ENCODE results near the gene PANX2. TPM values are rescaled to one million over a fixed set of nuclear protein-coding genes. Genes with fewer than 3 reads are reported as not detected.
A peak's percentile ranks its signal among the peaks of the same experiment; 100 is the strongest.

Gene PANX2
- total RNA-seq, 1 experiment from 2014 or later: 1.1 TPM

GRCh38 chr22:50183141-50183971 is 12.8 kb downstream of the PANX2 start:
- no peak for DNase-seq (ENCODE audit: low spot score)

- DNase-seq (ENCODE audit: low spot score): peak; percentile 64
Measured at GRCh38 chr22:50184004-50184901, 13.7 kb downstream of the PANX2 start.

GRCh38 chr22:50184902-50185374 is 14.4 kb downstream of the PANX2 start:
- no peak for DNase-seq (ENCODE audit: low spot score)

DNA sequence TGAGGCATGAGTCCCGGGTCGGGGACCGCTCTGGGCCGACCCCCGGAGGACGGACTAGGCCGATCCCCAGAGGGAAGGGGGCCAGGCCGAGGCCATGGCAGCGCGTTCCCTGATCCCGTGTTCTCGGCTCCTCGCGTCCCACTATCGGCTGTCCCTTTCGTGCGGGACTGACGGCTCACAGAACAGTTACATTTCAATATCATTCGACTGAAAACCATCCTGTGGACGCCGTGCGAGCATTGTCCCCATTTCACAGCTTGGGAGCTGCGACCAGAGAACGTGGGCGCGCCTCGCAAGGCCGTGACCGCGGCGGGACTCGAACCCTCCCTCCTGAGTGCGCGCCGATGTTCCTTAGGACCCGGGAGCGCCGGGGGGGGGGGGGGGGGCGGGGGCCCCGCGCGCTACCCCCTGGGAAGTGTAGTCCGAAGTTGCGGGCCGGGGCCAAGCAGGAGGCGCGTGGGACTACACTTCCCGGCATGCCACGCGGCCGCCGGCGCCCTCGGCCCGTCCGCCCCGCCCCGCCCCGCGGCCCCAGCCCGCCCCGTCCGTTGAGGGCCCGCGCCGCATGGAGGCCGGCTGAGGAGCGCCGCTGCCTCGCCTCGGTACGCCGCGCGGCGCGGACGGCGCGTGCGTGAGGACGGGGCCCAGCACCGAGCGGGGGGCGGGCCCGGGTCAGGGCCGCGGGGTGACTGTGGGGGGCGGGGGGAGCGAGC is 15.0 kb downstream of the PANX2 start, which contains the start of gene TRABD:
Gene TRABD, plus strand, starts transcription at position 539 of the 713 bp plus-strand sequence. CDS start 7,148 bp downstream, outside the sequence.
- peak; percentile 70 for DNase-seq (ENCODE audit: low spot score)

GRCh38 chr22:50186181-50186714 is 15.7 kb downstream of the PANX2 start:
- DNase-seq (ENCODE audit: low spot score): no peak

DNA sequence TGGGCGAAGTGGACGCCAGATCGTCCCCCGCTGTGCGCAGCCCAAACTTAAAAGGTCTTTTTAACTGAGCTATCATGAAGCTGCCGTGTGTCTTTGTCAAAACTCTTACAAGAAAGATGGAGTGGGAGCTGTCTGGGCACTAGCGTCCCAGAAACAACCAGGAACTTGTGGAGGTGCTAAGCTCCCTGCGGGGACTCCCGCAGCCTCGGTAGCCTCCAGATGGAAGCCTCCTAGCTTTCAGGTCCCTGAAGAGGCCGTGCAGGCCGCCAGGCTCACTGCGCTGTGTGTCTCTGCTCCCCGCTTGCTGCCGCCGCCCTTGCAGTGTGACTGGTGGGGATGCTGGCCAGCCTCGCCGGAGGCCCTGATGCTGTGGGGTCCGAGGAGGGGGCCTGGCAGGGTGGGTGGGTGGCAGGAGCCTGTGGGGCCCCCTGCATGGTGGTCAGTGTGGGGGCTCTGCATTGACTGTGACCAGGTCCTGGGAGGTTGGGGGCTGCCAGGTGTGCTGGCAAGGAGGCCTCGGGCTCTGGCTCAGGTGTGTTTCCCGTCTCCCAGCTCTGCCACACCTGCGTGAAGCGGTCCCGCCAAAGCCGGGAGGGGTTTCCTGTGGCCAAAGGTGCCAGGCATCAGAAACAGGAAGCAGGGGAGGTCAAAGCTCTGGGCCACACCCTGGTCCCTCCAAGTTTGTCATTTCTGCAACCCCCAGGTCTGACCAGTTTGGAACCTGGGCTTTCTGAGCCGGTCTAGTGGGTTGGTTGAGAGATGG is 16.4 kb downstream of the PANX2 start:
- no peak for DNase-seq (ENCODE audit: low spot score)

GRCh38 chr22:50188356-50188755 is 17.8 kb downstream of the PANX2 start:
- DNase-seq (ENCODE audit: low spot score): no peak

DNA sequence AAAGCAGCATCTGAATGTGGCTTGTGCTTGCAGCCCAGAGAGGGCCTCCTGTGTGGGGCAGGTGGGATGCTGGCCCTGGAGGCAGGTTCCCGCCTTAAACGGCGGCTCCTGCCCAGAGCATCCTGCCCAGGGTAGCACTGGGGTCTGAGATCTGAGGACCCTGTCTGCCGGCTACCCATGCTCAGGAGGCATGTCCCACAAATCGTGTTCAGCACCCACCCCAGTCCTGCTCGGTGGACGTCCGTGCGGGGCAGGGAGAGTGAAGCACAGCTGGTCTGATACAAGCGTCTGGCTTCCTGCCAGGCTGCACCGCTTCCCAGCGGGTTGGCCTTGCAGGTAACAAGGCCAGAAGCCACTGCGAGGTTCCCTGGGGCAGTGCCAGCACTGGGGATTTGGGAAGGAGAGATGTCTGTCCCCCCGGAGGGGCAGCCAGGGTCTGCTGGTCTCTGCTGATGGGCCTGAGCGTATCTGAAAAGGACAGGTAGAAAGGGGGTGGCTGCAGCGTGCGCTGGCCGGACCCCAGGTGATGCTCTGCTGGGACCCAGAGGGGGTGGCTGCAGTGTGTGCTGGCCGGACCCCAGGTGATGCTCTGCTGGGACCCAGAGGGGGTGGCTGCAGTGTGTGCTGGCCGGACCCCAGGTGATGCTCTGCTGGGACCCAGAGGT is 18.8 kb downstream of the PANX2 start:
- DNase-seq (ENCODE audit: low spot score): peak; percentile 55

- DNase-seq (ENCODE audit: low spot score): no peak
Measured at GRCh38 chr22:50189849-50190181, 19.3 kb downstream of the PANX2 start.

GRCh38 chr22:50190182-50190940 is 19.8 kb downstream of the PANX2 start:
- peak; percentile 84 for DNase-seq (ENCODE audit: low spot score)

GRCh38 chr22:50190941-50191741 is 20.6 kb downstream of the PANX2 start:
- DNase-seq (ENCODE audit: low spot score): no peak

DNA sequence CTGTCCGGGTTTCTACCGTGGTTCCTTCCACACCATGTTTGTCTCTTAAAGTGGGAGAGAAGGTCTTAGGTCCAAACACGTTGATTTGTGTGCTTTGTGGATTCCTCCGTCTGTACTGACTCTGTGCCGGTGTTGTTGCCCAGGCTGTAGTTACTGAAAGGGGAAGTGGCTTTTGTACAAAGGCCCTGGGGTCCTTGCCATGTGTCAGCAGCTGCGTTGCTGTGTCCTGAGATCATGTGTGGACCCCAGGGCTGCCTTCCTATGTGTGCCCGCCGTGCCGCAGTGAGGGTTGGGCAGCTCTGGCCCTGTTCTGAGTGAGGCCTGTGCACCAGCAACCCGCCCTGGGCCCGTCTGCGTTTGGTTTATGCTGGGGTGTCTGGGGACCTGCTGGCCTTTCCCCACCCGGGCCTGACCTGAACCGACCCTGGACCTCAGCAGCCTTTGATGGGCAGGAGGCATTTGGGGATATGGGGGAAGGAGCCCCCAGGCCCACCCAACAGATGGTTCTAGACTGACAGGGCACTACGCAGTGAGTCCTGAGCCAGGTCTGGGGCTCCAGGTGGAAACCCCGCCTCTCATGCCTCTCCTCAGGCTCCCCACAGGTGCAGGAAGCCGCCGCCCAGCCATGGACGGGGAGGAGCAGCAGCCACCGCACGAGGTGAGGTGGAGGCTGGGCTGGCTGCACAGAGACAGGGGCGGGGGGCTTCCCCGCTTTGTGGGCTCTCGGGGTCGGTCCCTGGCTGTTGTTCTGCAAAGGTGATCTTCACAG is 22.1 kb downstream of the PANX2 start:
- no peak for DNase-seq (ENCODE audit: low spot score)

DNA sequence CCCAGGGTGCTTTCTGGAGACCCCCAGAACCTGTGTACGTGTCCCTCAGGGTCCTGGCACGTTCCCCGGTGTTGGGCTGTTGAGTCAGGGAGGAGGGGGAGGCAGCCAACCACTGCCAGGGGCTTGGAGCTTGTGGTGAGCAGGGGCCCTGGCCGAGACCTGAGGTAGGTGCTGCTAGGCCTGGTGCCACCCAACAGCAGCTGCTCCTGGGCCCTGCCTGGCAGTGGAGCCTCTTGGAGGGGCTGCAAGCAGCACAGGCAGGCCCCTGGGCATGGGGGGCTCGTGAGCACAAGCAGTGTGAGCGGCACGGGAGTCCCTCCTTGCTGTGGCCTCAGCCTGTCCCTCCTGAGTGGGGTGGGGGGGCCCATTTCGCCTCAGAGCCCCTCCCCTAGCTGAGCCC is 23.1 kb downstream of the PANX2 start:
- no peak for DNase-seq (ENCODE audit: low spot score)

DNA sequence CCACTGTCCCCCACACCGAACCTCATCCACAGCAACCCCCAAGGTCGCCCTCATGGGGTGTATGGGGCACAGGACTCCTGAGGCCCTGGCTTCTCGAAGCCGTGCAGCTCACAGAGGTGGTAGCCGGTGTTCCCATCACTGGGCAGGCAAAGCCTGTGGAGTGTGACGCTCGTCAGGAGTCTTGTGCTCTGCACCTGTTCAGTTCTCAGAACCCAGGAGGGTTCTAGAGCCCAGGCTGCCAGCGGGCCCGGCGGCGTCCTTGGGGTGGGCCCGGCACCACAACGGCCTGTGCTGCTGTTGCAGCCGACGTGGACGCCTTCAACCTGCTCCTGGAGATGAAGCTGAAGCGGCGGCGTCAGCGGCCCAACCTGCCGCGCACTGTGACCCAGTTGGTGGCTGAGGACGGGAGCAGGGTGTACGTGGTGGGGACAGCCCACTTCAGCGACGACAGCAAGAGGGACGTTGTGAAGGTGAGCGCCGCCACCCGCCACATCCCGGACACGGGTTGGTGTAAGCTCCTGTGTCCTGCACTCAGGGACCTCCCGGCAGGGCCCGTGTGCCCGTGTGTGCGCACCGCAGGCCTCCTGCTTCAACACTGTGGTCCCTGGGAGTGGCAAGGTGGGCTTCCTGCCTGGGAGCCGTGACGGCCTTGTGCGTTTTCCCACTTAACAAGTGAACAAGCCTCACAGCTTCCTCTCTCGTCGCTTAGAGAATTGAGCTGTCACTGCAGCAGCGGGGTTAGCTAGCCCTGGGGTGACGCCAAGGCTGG is 23.7 kb downstream of the PANX2 start:
- DNase-seq (ENCODE audit: low spot score): no peak

- DNase-seq (ENCODE audit: low spot score): no peak
Measured at GRCh38 chr22:50196256-50196655, 25.7 kb downstream of the PANX2 start.

DNA sequence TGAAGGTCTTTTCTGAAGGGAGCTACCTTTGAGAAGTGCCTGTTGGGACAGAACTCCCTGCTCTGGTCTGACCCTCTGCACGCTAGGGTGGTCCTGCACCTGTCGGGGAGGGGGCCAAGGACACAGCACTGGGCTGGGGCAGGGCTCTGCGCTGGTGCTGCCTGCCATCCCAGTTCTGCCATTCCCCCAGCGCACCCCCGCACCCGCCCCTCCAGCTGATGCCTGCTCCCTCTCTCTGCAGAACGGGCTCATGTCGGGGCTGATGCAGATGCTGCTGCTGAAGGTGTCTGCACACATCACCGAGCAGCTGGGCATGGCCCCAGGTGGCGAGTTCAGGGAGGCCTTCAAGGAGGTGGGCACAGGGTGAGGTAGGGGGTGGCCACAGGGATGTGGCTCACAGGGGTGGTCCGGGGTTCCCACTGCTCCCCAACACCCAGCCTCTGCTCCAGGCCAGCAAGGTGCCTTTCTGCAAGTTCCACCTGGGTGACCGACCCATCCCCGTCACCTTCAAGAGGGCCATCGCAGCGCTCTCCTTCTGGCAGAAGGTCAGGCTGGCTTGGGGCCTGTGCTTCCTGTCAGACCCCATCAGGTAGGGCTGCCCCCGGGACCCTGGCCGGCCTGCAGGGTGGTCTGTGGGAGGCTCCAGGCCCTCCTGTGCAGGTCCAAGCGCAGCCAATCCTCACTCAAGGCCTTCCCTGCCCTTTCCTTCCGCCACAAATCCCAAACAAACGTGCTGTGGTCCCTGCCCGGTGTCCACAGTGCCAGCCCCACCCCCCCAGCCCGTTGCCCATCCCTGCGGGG is 26.7 kb downstream of the PANX2 start:
- no peak for DNase-seq (ENCODE audit: low spot score)
